ENCODE measurements around the gene HAPLN3.
"Not testable (repeated sequence)": the region's sequence is repeated elsewhere in the genome, so short reads cannot be mapped to it uniquely, and the experiment has no call there.

HAPLN3 gene

GRCh38 chr15:88894819-88895767, at the start of gene HAPLN3:
Gene HAPLN3, minus strand, starts transcription at chr15:88895544. Its CDS starts 8,246 bp downstream, at chr15:88887298.
- H3K4me3 ChIP-seq (ENCODE audit: low read length), result peak within 1 kb of the TSS; percentile 8
- peaks cover 18% of the 10 kb centered on the region for H3K27me3 ChIP-seq (ENCODE audit: insufficient read depth, low read length)
- H3K36me3 ChIP-seq (ENCODE audit: insufficient read depth, low read length), result peaks cover 5% of the 10 kb centered on the region
- H3K9me3 ChIP-seq (ENCODE audit: low read length), result no peaks in the 10 kb centered on the region
- peak within 1 kb of the TSS; percentile 78 for H2AFZ ChIP-seq (ENCODE audit: low read depth, low read length)
- peaks cover 17% of the 10 kb centered on the region for H3K4me1 ChIP-seq (ENCODE audit: insufficient read depth, low read length)

GRCh38 chr15:88940110-88940675, 44.8 kb upstream of the HAPLN3 start:
- Histone ChIP-seq H3K27me3 (ENCODE audit: insufficient read depth, low read length) (no peaks in the 10 kb centered on the region), H3K4me3 (ENCODE audit: low read length) (no peak overlapping the region), H3K4me1 (ENCODE audit: insufficient read depth, low read length) (no peaks in the 10 kb centered on the region), H3K36me3 (ENCODE audit: insufficient read depth, low read length) (no peaks in the 10 kb centered on the region), H2AFZ (ENCODE audit: low read depth, low read length) (no peak overlapping the region), H3K9me3 (ENCODE audit: low read length) (no peaks in the 10 kb centered on the region)

GRCh38 chr15:88939486-88939806, 44.1 kb upstream of the HAPLN3 start:
- no peaks in the 10 kb centered on the region for H3K36me3 ChIP-seq (ENCODE audit: insufficient read depth, low read length)
- H3K27me3 ChIP-seq (ENCODE audit: insufficient read depth, low read length), result no peaks in the 10 kb centered on the region
- H3K4me1 ChIP-seq (ENCODE audit: insufficient read depth, low read length), result no peaks in the 10 kb centered on the region
- no peak overlapping the region for H3K4me3 ChIP-seq (ENCODE audit: low read length)
- no peak overlapping the region for H2AFZ ChIP-seq (ENCODE audit: low read depth, low read length)
- H3K9me3 ChIP-seq (ENCODE audit: low read length), result no peaks in the 10 kb centered on the region

GRCh38 chr15:88938802-88939485, 43.6 kb upstream of the HAPLN3 start:
- no peaks in the 10 kb centered on the region for H3K4me1 ChIP-seq (ENCODE audit: insufficient read depth, low read length)
- no peaks in the 10 kb centered on the region for H3K27me3 ChIP-seq (ENCODE audit: insufficient read depth, low read length)
- no peak overlapping the region for H3K4me3 ChIP-seq (ENCODE audit: low read length)
- no peak overlapping the region for H2AFZ ChIP-seq (ENCODE audit: low read depth, low read length)
- no peaks in the 10 kb centered on the region for H3K36me3 ChIP-seq (ENCODE audit: insufficient read depth, low read length)
- no peaks in the 10 kb centered on the region for H3K9me3 ChIP-seq (ENCODE audit: low read length)

GRCh38 chr15:88934449-88934848, 39.1 kb upstream of the HAPLN3 start:
- not testable (repeated sequence) for H3K4me1 ChIP-seq (ENCODE audit: insufficient read depth, low read length); H3K4me3 ChIP-seq (ENCODE audit: low read length); H3K27me3 ChIP-seq (ENCODE audit: insufficient read depth, low read length); H2AFZ ChIP-seq (ENCODE audit: low read depth, low read length); H3K36me3 ChIP-seq (ENCODE audit: insufficient read depth, low read length); H3K9me3 ChIP-seq (ENCODE audit: low read length)

GRCh38 chr15:88932875-88933330, 37.6 kb upstream of the HAPLN3 start:
- H3K4me1 ChIP-seq (ENCODE audit: insufficient read depth, low read length), result no peaks in the 10 kb centered on the region
- H3K4me3 ChIP-seq (ENCODE audit: low read length), result no peak overlapping the region

GRCh38 chr15:88932271-88932874, 37.0 kb upstream of the HAPLN3 start:
- Histone ChIP-seq H3K4me1 (ENCODE audit: insufficient read depth, low read length) (no peaks in the 10 kb centered on the region), H3K4me3 (ENCODE audit: low read length) (no peak overlapping the region), H3K36me3 (ENCODE audit: insufficient read depth, low read length) (no peaks in the 10 kb centered on the region), H3K27me3 (ENCODE audit: insufficient read depth, low read length) (peaks cover 4% of the 10 kb centered on the region), H3K9me3 (ENCODE audit: low read length) (no peaks in the 10 kb centered on the region), H2AFZ (ENCODE audit: low read depth, low read length) (no peak overlapping the region)

More at GRCh38 chr15:88932875-88933330, 37.6 kb upstream of the HAPLN3 start:
- Histone ChIP-seq H3K27me3 (ENCODE audit: insufficient read depth, low read length) (peaks cover 4% of the 10 kb centered on the region), H3K9me3 (ENCODE audit: low read length) (no peaks in the 10 kb centered on the region), H3K36me3 (ENCODE audit: insufficient read depth, low read length) (no peaks in the 10 kb centered on the region), H2AFZ (ENCODE audit: low read depth, low read length) (no peak overlapping the region)

GRCh38 chr15:88930579-88930978, 35.2 kb upstream of the HAPLN3 start:
- Histone ChIP-seq H3K4me3 (ENCODE audit: low read length) (no peak overlapping the region), H3K4me1 (ENCODE audit: insufficient read depth, low read length) (no peaks in the 10 kb centered on the region), H3K36me3 (ENCODE audit: insufficient read depth, low read length) (no peaks in the 10 kb centered on the region), H2AFZ (ENCODE audit: low read depth, low read length) (no peak overlapping the region), H3K9me3 (ENCODE audit: low read length) (no peaks in the 10 kb centered on the region), H3K27me3 (ENCODE audit: insufficient read depth, low read length) (peaks cover 4% of the 10 kb centered on the region)

- H2AFZ ChIP-seq (ENCODE audit: low read depth, low read length); H3K9me3 ChIP-seq (ENCODE audit: low read length); H3K36me3 ChIP-seq (ENCODE audit: insufficient read depth, low read length); H3K27me3 ChIP-seq (ENCODE audit: insufficient read depth, low read length); H3K4me3 ChIP-seq (ENCODE audit: low read length); H3K4me1 ChIP-seq (ENCODE audit: insufficient read depth, low read length): not testable (repeated sequence)
Observed at GRCh38 chr15:88929358-88930098, 34.2 kb upstream of the HAPLN3 start.

GRCh38 chr15:88928192-88928591, 32.8 kb upstream of the HAPLN3 start:
- H2AFZ ChIP-seq (ENCODE audit: low read depth, low read length); H3K9me3 ChIP-seq (ENCODE audit: low read length); H3K4me1 ChIP-seq (ENCODE audit: insufficient read depth, low read length); H3K27me3 ChIP-seq (ENCODE audit: insufficient read depth, low read length); H3K4me3 ChIP-seq (ENCODE audit: low read length); H3K36me3 ChIP-seq (ENCODE audit: insufficient read depth, low read length): not testable (repeated sequence)

- H2AFZ ChIP-seq (ENCODE audit: low read depth, low read length); H3K4me1 ChIP-seq (ENCODE audit: insufficient read depth, low read length); H3K4me3 ChIP-seq (ENCODE audit: low read length); H3K27me3 ChIP-seq (ENCODE audit: insufficient read depth, low read length); H3K36me3 ChIP-seq (ENCODE audit: insufficient read depth, low read length); H3K9me3 ChIP-seq (ENCODE audit: low read length): not testable (repeated sequence)
Observed at GRCh38 chr15:88925648-88926047, 30.3 kb upstream of the HAPLN3 start.

- H3K27me3 ChIP-seq (ENCODE audit: insufficient read depth, low read length); H2AFZ ChIP-seq (ENCODE audit: low read depth, low read length); H3K9me3 ChIP-seq (ENCODE audit: low read length): not testable (repeated sequence)
Observed at GRCh38 chr15:88920892-88921435, 25.6 kb upstream of the HAPLN3 start.

More at GRCh38 chr15:88920892-88921435, 25.6 kb upstream of the HAPLN3 start:
- not testable (repeated sequence) for H3K4me1 ChIP-seq (ENCODE audit: insufficient read depth, low read length); H3K36me3 ChIP-seq (ENCODE audit: insufficient read depth, low read length); H3K4me3 ChIP-seq (ENCODE audit: low read length)

Data from neuron (in vitro differentiated cells).